Calu3 (cell line): Measurements from ENCODE around the gene PARP3. TPM values are rescaled to one million over a fixed set of nuclear protein-coding genes. Genes with fewer than 3 reads are reported as not detected.
"Not testable (repeated sequence)": the region's sequence is repeated elsewhere in the genome, so short reads cannot be mapped to it uniquely, and the experiment has no call there.

Source experiments
- BruUV-seq: library from RNA; stranded (reverse); fragments of 400-500 nt; replicated peaks from 2 replicates; lab custom pipeline; 2021; lab: Mats Ljungman, UMichigan
- CTCF ChIA-PET: fragments of 300-600 bp; sonication (Branson Sonifier 250); formaldehyde crosslinking; loops from one replicate; lab custom pipeline; 2022; ENCODE audit warnings: antibody characterized with exemption; lab: Charles Lee
- DNase-seq: peaks from one replicate; pipeline ENCODE4 v3.0.0; 2022
- H3K27ac Mint-ChIP-seq: one replicate; pipeline ENCODE4 v1.8.0; 2022; ENCODE audit warnings: mixed read lengths; ENCODE audit not compliant: unreplicated experiment
- H3K27me3 Mint-ChIP-seq: one replicate; pipeline ENCODE4 v1.8.0; 2022; ENCODE audit warnings: mixed read lengths; ENCODE audit not compliant: unreplicated experiment
- H3K36me3 Mint-ChIP-seq: one replicate; pipeline ENCODE4 v1.8.0; 2022; ENCODE audit warnings: mild to moderate bottlenecking, moderate library complexity, mixed read lengths; ENCODE audit not compliant: insufficient read depth, unreplicated experiment
- H3K4me1 Mint-ChIP-seq: one replicate; pipeline ENCODE4 v1.8.0; 2022; ENCODE audit warnings: mild to moderate bottlenecking, low read depth, mixed read lengths; ENCODE audit not compliant: unreplicated experiment
- H3K4me3 Mint-ChIP-seq: one replicate; pipeline ENCODE4 v1.8.0; 2022; ENCODE audit warnings: mild to moderate bottlenecking, low read depth, moderate library complexity, mixed read lengths; ENCODE audit not compliant: unreplicated experiment
- H3K9me3 Mint-ChIP-seq: one replicate; pipeline ENCODE4 v1.8.0; 2022; ENCODE audit warnings: low read depth, mixed read lengths; ENCODE audit not compliant: unreplicated experiment
- CTCF ChIP-seq: fragments of 200-600 bp; IDR thresholded peaks from one replicate; pipeline ENCODE4 v1.8.0; 2022; ENCODE audit warnings: antibody characterized with exemption; ENCODE audit not compliant: unreplicated experiment
- intact Hi-C: fragments of 100-400 bp; cut with micrococcal nuclease; formaldehyde crosslinking; loops from one replicate; pipeline ENCODE4 v1.10.0; 2022; ENCODE audit not compliant: unreplicated experiment
- total RNA-seq: library from RNA; stranded (reverse); gene quantifications from 2 replicates; pipeline ENCODE4 v1.2.3, GENCODE V29; 2022

PARP3 gene
- total RNA-seq, 1 experiment from 2014 or later, result 15.0 TPM

GRCh38 chr3:51916418-51916817 is 25.7 kb upstream of the PARP3 start:
- no peaks in the 10 kb centered on the region for H3K9me3 Mint-ChIP-seq
- H3K36me3 Mint-ChIP-seq, result no peaks in the 10 kb centered on the region
- H3K27me3 Mint-ChIP-seq, result no peaks in the 10 kb centered on the region
- CTCF ChIA-PET, result no interaction called here
- no peaks in the 10 kb centered on the region for H3K4me1 Mint-ChIP-seq
- H3K4me3 Mint-ChIP-seq, result no peak overlapping the region
- no TSS peak for BruUV-seq
- no peak overlapping the region for H3K27ac Mint-ChIP-seq
- DNase-seq, result no peak
- no peak for TF ChIP-seq CTCF
- intact Hi-C loops, result no loop called here

- intact Hi-C loops, result no loop called here
- BruUV-seq, result no TSS peak
- no peaks in the 10 kb centered on the region for H3K9me3 Mint-ChIP-seq
- no peaks in the 10 kb centered on the region for H3K36me3 Mint-ChIP-seq
- no peak overlapping the region for H3K4me3 Mint-ChIP-seq
- CTCF ChIA-PET, result no interaction called here
- no peaks in the 10 kb centered on the region for H3K27me3 Mint-ChIP-seq
- H3K27ac Mint-ChIP-seq, result no peak overlapping the region
- H3K4me1 Mint-ChIP-seq, result no peaks in the 10 kb centered on the region
- no peak for DNase-seq
- TF ChIP-seq CTCF, result no peak
These were observed 21.0 kb upstream of the PARP3 start for GRCh38 chr3:51921081-51921578.

GRCh38 chr3:51927061-51927977 is 14.8 kb upstream of the PARP3 start:
- Mint-ChIP-seq H3K27me3 (no peaks in the 10 kb centered on the region), H3K9me3 (no peaks in the 10 kb centered on the region), H3K4me3 (no peak overlapping the region), H3K4me1 (no peaks in the 10 kb centered on the region), H3K36me3 (peaks cover 6% of the 10 kb centered on the region), H3K27ac (no peak overlapping the region)
- intact Hi-C loops, result no loop called here
- TF ChIP-seq CTCF, result no peak
- no peak for DNase-seq
- CTCF ChIA-PET, result no interaction called here
- BruUV-seq, result no TSS peak

GRCh38 chr3:51928438-51928837 is 13.7 kb upstream of the PARP3 start:
- H3K4me3 Mint-ChIP-seq, result no peak overlapping the region
- H3K36me3 Mint-ChIP-seq, result peaks cover 11% of the 10 kb centered on the region
- H3K4me1 Mint-ChIP-seq, result no peaks in the 10 kb centered on the region
- TF ChIP-seq CTCF, result no peak
- no peak for DNase-seq
- CTCF ChIA-PET, result no interaction called here
- H3K27me3 Mint-ChIP-seq, result no peaks in the 10 kb centered on the region
- BruUV-seq, result no TSS peak
- no peak overlapping the region for H3K27ac Mint-ChIP-seq
- no peaks in the 10 kb centered on the region for H3K9me3 Mint-ChIP-seq
- intact Hi-C loops, result no loop called here

- CTCF ChIA-PET, H3K27ac Mint-ChIP-seq, BruUV-seq, H3K9me3 Mint-ChIP-seq, intact Hi-C loops, H3K4me3 Mint-ChIP-seq, DNase-seq, H3K27me3 Mint-ChIP-seq, H3K4me1 Mint-ChIP-seq: not testable (repeated sequence)
- peaks cover 14% of the 10 kb centered on the region for H3K36me3 Mint-ChIP-seq
These were observed 13.2 kb upstream of the PARP3 start for GRCh38 chr3:51928981-51929380.
